NCI-H345 treated with DMSO at 0.1 percent for 48 hours (cell line): Measurements from ENCODE around the gene SLC24A5.

Source experiments
- DNase-seq: peaks from one replicate; lab custom pipeline; 2025; ENCODE audit not compliant: unreplicated experiment; lab: John Stamatoyannopoulos, UW

Gene SLC24A5

DNA sequence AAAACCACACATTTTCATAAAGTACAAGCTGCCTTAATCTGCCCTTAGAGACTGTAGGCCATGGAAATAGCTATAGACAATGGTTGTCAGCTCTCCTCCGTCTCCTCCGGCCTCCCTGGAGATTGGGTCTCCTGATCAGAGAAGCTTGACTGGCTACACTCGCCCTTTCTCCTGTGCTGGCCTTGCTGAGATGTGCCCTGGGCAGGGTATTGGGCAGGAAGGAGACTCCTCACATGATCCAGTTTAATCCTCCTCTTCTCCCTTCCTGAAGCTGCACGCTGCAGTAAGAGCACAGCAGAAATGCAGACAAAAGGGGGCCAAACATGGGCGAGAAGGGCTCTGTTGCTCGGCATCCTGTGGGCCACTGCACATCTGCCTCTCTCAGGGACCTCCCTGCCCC, at the start of gene SLC24A5:
TSS of gene SLC24A5 (plus strand) at position 246 of the 400 bp plus-strand sequence. CDS start at position 301, 55 bp downstream.
- DNase-seq = no peak

DNA sequence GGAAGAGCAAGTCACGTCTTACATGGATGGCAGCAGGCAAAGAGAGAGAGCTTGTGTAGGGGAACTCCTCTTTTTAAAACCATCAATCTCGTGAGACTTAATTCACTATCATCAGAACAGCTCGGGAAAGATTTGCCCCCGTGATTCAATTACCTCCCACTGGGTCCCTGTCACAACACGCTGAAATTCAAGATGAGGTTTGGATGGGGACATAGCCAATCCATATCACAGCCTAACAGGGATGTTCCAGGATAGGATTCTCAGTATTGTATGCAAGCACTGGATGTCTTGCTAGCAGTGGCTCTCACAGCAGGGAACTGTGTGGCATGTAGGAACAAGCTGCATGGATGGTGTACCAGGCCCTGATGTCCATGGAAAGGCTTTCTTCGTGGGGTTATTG, 47.8 kb upstream of the SLC24A5 start:
- DNase-seq = no peak

GRCh38 chr15:48073881-48074280, 46.9 kb upstream of the SLC24A5 start:
- DNase-seq = no peak

DNA sequence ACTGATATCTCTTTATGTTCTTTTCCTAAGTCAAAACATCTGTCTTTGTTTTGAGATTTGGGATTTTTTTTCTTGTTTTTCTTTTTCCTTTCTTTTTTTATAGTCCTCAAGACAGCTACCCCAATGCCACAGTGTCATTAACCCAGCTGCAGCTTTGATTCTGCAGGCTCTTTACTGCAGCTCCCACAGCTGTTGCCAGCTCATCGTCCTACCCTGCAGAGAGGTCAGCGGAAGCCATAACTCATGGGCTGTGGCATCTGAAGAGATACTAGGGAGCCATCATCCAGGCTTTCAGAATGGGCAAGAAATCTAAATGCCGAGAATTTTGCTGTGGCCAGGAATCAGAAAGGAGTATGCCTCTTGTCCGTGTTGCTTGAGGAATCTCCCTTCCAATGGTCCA, 44.3 kb upstream of the SLC24A5 start:
- no peak for DNase-seq

DNA sequence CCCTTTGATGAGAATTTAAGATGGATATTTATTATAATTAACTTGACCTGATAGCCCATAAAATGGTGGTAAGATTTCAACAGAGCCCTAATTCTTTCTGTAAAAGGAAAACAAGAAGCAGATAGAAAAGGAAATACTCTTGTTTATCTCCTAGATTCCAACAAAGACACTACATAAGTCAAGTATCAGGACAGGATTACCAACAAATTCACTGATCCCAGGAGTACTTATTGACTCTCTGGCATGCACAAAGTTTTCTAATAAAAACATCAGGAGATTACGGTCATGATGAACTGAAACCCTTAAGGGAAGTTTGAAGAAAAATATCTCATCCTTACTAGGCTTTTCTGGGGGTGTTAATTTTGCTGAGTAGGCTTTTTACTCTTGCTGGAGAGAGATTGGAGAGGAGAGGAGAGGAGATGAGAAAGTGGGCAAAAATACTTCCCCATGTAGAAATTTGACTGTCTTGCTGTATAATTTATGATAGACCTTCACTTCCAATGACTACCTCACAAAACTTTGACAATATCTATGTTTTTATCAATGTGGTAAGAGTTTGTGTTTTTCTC, 43.1 kb upstream of the SLC24A5 start:
- DNase-seq = no peak

GRCh38 chr15:48084759-48085590, 35.8 kb upstream of the SLC24A5 start:
- DNase-seq = no peak

DNA sequence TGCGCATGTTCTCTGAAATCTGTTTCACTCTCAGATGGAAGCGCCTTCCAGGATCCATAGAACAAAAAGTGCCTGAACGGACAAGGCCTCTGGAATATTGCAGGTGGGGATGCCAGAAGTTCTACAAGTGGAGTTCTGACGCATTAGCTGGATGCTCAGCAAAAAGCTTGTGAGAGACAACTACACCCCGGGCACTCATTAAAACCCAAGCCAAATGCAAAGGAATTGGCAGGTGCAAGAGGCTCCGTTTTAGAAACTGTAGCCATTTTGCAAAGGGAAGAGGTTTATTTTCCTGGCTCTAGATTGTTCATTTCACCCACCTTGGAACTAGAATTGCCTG, 35.2 kb upstream of the SLC24A5 start:
- DNase-seq = no peak

DNA sequence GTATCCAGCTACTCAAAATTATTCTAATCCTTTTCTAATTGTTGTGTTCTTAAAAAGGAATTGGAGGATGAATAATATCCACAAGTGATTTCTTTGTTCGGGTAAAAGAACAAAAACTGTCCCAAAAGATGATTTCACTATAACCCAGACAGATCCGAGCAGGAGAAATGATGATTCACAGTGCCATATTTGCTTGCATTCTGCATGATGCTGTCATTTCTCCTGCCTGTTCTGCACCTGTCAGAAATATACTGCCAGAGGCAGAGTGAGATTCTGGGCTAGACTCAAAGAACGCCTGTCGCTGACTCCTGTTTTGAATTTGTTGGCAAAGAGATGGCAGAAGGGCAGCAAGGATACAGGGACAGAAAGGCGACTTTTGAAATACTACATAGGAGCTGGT, 34.7 kb upstream of the SLC24A5 start:
- no peak for DNase-seq

DNA sequence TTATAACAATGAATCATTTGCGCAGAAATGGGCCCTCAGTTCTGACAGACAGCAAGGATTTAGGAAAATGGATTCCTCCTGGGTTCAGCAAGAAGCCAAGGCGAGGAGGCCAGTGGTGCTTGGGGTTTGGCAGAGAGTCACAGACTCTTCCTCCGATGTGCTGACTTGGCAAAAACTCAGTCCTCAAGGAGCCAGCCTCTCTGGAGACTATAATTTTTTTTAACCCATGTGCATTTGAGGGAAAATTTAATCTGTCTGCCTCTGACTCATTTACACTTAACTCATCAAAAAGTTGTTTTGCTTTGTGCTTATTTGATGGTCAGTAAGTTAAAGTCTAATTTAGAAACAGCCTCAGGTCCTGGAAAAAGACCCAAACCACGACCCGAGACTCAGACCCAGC, 34.2 kb upstream of the SLC24A5 start:
- DNase-seq = no peak

- DNase-seq = no peak
Observed at GRCh38 chr15:48087844-48088243, 32.9 kb upstream of the SLC24A5 start.

DNA sequence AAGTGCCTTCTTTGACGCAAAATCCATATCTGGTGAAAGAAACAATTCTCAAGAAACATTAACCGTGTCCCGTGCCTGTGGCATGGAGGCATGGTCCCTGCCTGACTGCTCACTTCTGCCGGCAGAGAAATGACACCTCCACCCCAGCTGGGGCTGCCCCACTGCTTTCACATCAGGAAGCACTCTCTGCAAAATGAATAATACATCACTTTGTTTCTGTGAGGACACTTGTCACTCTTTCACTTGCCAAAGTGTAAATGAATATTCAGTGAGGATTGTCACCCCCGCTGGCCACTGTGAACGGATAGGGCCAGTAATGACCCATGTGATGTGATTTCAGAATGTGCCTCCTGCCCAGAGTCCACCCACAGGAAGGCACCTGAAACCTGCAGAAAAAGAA, 31.1 kb upstream of the SLC24A5 start:
- DNase-seq = no peak

GRCh38 chr15:48090115-48090514, 30.7 kb upstream of the SLC24A5 start:
- no peak for DNase-seq

- no peak for DNase-seq
Observed at GRCh38 chr15:48090666-48091065, 30.1 kb upstream of the SLC24A5 start.

DNA sequence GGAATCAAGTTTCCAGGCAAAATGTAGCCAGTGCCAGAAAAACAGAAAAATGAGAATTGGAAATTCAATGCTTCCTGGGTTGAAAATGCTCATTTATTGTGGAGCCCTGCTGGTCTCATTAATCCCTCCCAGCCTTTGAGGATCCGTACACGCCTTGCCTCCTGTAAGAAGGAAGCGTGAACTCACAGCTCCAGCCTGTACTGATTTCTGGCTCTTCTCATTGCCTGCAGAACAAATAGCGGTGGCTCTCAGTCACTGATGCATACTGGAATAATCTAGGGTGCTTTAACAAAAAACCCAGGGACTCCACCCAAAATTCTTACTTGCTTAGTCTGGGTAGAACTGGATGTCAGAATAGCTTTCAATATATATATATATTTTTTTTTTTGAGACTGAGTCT, 29.3 kb upstream of the SLC24A5 start:
- no peak for DNase-seq

GRCh38 chr15:48096355-48096786, 24.4 kb upstream of the SLC24A5 start:
- no peak for DNase-seq

GRCh38 chr15:48096813-48097212, 24.0 kb upstream of the SLC24A5 start:
- no peak for DNase-seq

- DNase-seq = no peak
Observed at GRCh38 chr15:48097264-48097663, 23.5 kb upstream of the SLC24A5 start.

- no peak for DNase-seq
Observed at GRCh38 chr15:48101376-48101961, 19.3 kb upstream of the SLC24A5 start.

DNA sequence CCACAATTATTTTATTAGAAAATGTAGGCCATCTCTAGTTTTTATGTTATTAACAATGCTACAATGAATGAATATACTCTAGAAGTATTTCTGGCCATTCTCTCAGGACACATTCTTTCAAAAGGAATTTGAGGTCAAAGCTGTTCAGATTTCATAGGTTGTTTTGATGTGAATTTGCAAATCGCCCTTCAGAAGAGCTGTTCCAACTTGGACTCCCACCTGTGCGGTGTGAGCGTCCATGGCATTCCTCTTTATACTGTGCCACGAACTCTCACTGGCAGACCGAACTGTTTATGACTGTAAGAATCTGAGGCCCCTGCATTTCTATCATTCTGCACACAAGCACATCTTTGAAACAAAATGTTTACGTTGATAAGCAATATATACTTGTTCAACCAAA, 18.6 kb upstream of the SLC24A5 start:
- DNase-seq = no peak

- DNase-seq = no peak
Observed at GRCh38 chr15:48103647-48104046, 17.1 kb upstream of the SLC24A5 start.

DNA sequence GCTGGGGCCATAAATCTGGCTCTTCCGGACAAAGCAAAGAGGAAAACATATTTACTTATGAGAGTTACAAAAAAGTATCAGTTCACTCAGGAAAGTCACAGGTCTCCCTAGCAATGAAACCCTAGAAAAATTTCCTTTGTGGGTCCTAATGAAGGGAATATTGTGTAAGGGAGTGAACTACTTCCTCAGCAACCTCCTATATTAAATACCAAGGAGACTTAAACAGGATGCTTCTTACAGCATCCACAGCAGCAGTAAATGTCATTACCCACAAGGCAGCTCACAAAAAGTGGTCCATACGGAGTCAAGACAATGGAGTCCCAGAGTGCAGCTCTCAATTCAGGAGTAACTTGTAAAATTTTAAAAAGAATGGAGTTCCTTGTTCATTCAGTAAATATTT, 14.9 kb upstream of the SLC24A5 start:
- DNase-seq = no peak

GRCh38 chr15:48109212-48109611, 11.6 kb upstream of the SLC24A5 start:
- DNase-seq = no peak
